ENCODE measurements around the gene KCNQ2.

The KCNQ2 gene

GRCh38 chr20:63459070-63459380 lies 13.4 kb downstream of the KCNQ2 start:
- peaks cover 7% of the 10 kb centered on the region for H3K27me3 ChIP-seq (ENCODE audit: low read depth, low read length)
- no peaks in the 10 kb centered on the region for H3K36me3 ChIP-seq (replicated peaks; ENCODE audit: low read depth, low read length)
- H3K9me3 ChIP-seq (ENCODE audit: insufficient read depth, low read length): no peaks in the 10 kb centered on the region
- no peaks in the 10 kb centered on the region for H3K4me1 ChIP-seq (ENCODE audit: low read length)
- H3K27ac ChIP-seq (ENCODE audit: low read length): no peak overlapping the region
- no peak for TF ChIP-seq EZH2phosphoT487 (IDR thresholded peaks at IDR 0.05; ENCODE audit: low read depth)
- no peak for TF ChIP-seq CTCF (IDR thresholded peaks at IDR 0.05; ENCODE audit: low read depth, low read length)
- H3K4me2 ChIP-seq (ENCODE audit: low read length): no peak overlapping the region
- no peak overlapping the region for H2AFZ ChIP-seq (ENCODE audit: low read depth, low read length)
- H3K9ac ChIP-seq (ENCODE audit: low read length): no peak overlapping the region
- no peaks in the 10 kb centered on the region for H3K79me2 ChIP-seq (ENCODE audit: low read length)
- no peak overlapping the region for H3K4me3 ChIP-seq (ENCODE audit: low read length)
- no peaks in the 10 kb centered on the region for H4K20me1 ChIP-seq (ENCODE audit: insufficient read depth, low read length)

GRCh38 chr20:63458170-63459069 lies 14.0 kb downstream of the KCNQ2 start:
- Histone ChIP-seq H3K9me3 (ENCODE audit: insufficient read depth, low read length) (no peaks in the 10 kb centered on the region), H3K4me3 (ENCODE audit: low read length) (no peak overlapping the region), H3K27me3 (ENCODE audit: low read depth, low read length) (peaks cover 1% of the 10 kb centered on the region; the same call in 1 of the 2 replicates), H3K79me2 (ENCODE audit: low read length) (no peaks in the 10 kb centered on the region), H3K27ac (ENCODE audit: low read length) (no peak overlapping the region), H3K36me3 (replicated peaks; ENCODE audit: low read depth, low read length) (no peaks in the 10 kb centered on the region), H3K9ac (ENCODE audit: low read length) (no peak overlapping the region), H4K20me1 (ENCODE audit: insufficient read depth, low read length) (no peaks in the 10 kb centered on the region), H3K4me2 (ENCODE audit: low read length) (no peak overlapping the region), H3K4me1 (ENCODE audit: low read length) (no peaks in the 10 kb centered on the region), H2AFZ (ENCODE audit: low read depth, low read length) (no peak overlapping the region)
- TF ChIP-seq EZH2phosphoT487 (IDR thresholded peaks at IDR 0.05; ENCODE audit: low read depth): no peak
- no peak for TF ChIP-seq CTCF (IDR thresholded peaks at IDR 0.05; ENCODE audit: low read depth, low read length)

GRCh38 chr20:63457737-63458136 lies 14.7 kb downstream of the KCNQ2 start:
- no peak overlapping the region for H3K27ac ChIP-seq (ENCODE audit: low read length)

More at GRCh38 chr20:63457737-63458136, 14.7 kb downstream of the KCNQ2 start:
- no peak overlapping the region for H2AFZ ChIP-seq (ENCODE audit: low read depth, low read length)
- no peaks in the 10 kb centered on the region for H4K20me1 ChIP-seq (ENCODE audit: insufficient read depth, low read length)
- H3K27me3 ChIP-seq (ENCODE audit: low read depth, low read length): no peaks in the 10 kb centered on the region
- no peaks in the 10 kb centered on the region for H3K4me1 ChIP-seq (ENCODE audit: low read length)
- no peak overlapping the region for H3K4me2 ChIP-seq (ENCODE audit: low read length)
- no peak overlapping the region for H3K4me3 ChIP-seq (ENCODE audit: low read length)
- H3K9ac ChIP-seq (ENCODE audit: low read length): no peak overlapping the region
- no peaks in the 10 kb centered on the region for H3K79me2 ChIP-seq (ENCODE audit: low read length)
- no peaks in the 10 kb centered on the region for H3K9me3 ChIP-seq (ENCODE audit: insufficient read depth, low read length)
- TF ChIP-seq EZH2phosphoT487 (IDR thresholded peaks at IDR 0.05; ENCODE audit: low read depth) (no peak), CTCF (IDR thresholded peaks at IDR 0.05; ENCODE audit: low read depth, low read length) (no peak)
- H3K36me3 ChIP-seq (replicated peaks; ENCODE audit: low read depth, low read length): no peaks in the 10 kb centered on the region

Data from OCI-LY3 (cell line).